H9 (cell line): Measurements from ENCODE around the gene TMEM9. TPM values are rescaled to one million over a fixed set of nuclear protein-coding genes. Genes with fewer than 3 reads are reported as not detected.

Experiments
- DNase-seq: peaks from one replicate; pipeline ENCODE4 v3.0.0-alpha.2; 2017
- H2AFZ ChIP-seq: one replicate; pipeline ENCODE4 v1.6.1; 2013; ENCODE audit warnings: mild to moderate bottlenecking, low read length, control low read depth, moderate library complexity
- H2AK5ac ChIP-seq: 2 replicates; pipeline ENCODE4 v1.6.1; 2013; ENCODE audit warnings: low read length, control low read depth, mixed read lengths; ENCODE audit not compliant: insufficient read length
- H2BK120ac ChIP-seq: one replicate; pipeline ENCODE4 v1.6.1; 2013; ENCODE audit warnings: low read depth, mild to moderate bottlenecking, low read length, control low read depth, inconsistent platforms; ENCODE audit not compliant: poor library complexity, severe bottlenecking
- H2BK12ac ChIP-seq: 2 replicates; pipeline ENCODE4 v1.6.1; 2013; ENCODE audit warnings: low read length, control low read depth, mixed read lengths, low read depth; ENCODE audit not compliant: insufficient read length
- H2BK15ac ChIP-seq: 2 replicates; pipeline ENCODE4 v1.6.1; 2013; ENCODE audit warnings: low read depth, low read length, control low read depth
- H2BK20ac ChIP-seq: one replicate; pipeline ENCODE4 v1.6.1; 2013; ENCODE audit warnings: low read depth, mild to moderate bottlenecking, low read length, control low read depth, inconsistent platforms; ENCODE audit not compliant: poor library complexity, severe bottlenecking
- H2BK5ac ChIP-seq: 2 replicates; pipeline ENCODE4 v1.6.1; 2013; ENCODE audit warnings: low read length, control low read depth, mixed read lengths; ENCODE audit not compliant: insufficient read length
- H3K14ac ChIP-seq: 2 replicates; pipeline ENCODE4 v1.6.1; 2013; ENCODE audit warnings: low read length, control low read depth; ENCODE audit not compliant: insufficient read depth
- H3K18ac ChIP-seq: 2 replicates; pipeline ENCODE4 v1.6.1; 2013; ENCODE audit warnings: low read depth, mild to moderate bottlenecking, mixed read lengths, low read length, control low read depth; ENCODE audit not compliant: insufficient read length
- H3K23ac ChIP-seq: 2 replicates; pipeline ENCODE4 v1.6.1; 2013; ENCODE audit warnings: low read length, control low read depth, mixed read lengths, low read depth; ENCODE audit not compliant: insufficient read length
- H3K23me2 ChIP-seq: 2 replicates; pipeline ENCODE4 v1.6.1; 2013; ENCODE audit warnings: low read depth, mild to moderate bottlenecking, mixed read lengths, low read length, control low read depth; ENCODE audit not compliant: insufficient read length, poor library complexity, severe bottlenecking
- H3K27ac ChIP-seq: 2 replicates; pipeline ENCODE4 v1.5.1; 2013; ENCODE audit warnings: low read length, control low read depth, mixed read lengths, low read depth; ENCODE audit not compliant: insufficient read length
- H3K27me3 ChIP-seq: 2 replicates; pipeline ENCODE4 v1.6.1; 2013; ENCODE audit warnings: low read length, control low read depth, inconsistent platforms; ENCODE audit not compliant: insufficient read depth
- H3K4ac ChIP-seq: 2 replicates; pipeline ENCODE4 v1.6.1; 2013; ENCODE audit warnings: low read depth, mild to moderate bottlenecking, control low read depth, inconsistent platforms, low read length, moderate library complexity
- H3K4me1 ChIP-seq: 2 replicates; pipeline ENCODE4 v1.6.1; 2013; ENCODE audit warnings: low read length, control low read depth, inconsistent platforms; ENCODE audit not compliant: insufficient read depth
- H3K4me2 ChIP-seq: 2 replicates; pipeline ENCODE4 v1.6.1; 2013; ENCODE audit warnings: low read length, control low read depth, mixed read lengths; ENCODE audit not compliant: insufficient read length, insufficient read depth
- H3K56ac ChIP-seq: 2 replicates; pipeline ENCODE4 v1.6.1; 2013; ENCODE audit warnings: low read depth, mild to moderate bottlenecking, mixed read lengths, low read length, control low read depth; ENCODE audit not compliant: insufficient read length
- H3K79me1 ChIP-seq: 2 replicates; pipeline ENCODE4 v1.6.1; 2013; ENCODE audit warnings: low read depth, mild to moderate bottlenecking, moderate library complexity, low read length, control low read depth, inconsistent platforms; ENCODE audit not compliant: insufficient read depth, poor library complexity, severe bottlenecking
- H3K79me2 ChIP-seq: 2 replicates; pipeline ENCODE4 v1.6.1; 2013; ENCODE audit warnings: low read length, control low read depth, inconsistent platforms; ENCODE audit not compliant: insufficient read depth
- H3K9ac ChIP-seq: 2 replicates; pipeline ENCODE4 v1.6.1; 2013; ENCODE audit warnings: low read length, control low read depth, mixed read lengths; ENCODE audit not compliant: insufficient read length; ENCODE audit errors: extremely low read depth
- H3K9me3 ChIP-seq: one replicate; pipeline ENCODE4 v1.6.1; 2013; ENCODE audit warnings: low read depth, low read length, inconsistent platforms; ENCODE audit not compliant: control insufficient read depth
- H3T11ph ChIP-seq: one replicate; pipeline ENCODE4 v1.6.1; 2013; ENCODE audit warnings: mild to moderate bottlenecking, low read length, control low read depth, inconsistent platforms
- H4K20me1 ChIP-seq: one replicate; pipeline ENCODE4 v1.6.1; 2013; ENCODE audit not compliant: control insufficient read depth, insufficient read length, insufficient read depth
- H4K5ac ChIP-seq: 2 replicates; pipeline ENCODE4 v1.6.1; 2013; ENCODE audit warnings: low read depth, mild to moderate bottlenecking, mixed read lengths, low read length, control low read depth; ENCODE audit not compliant: insufficient read length
- H4K8ac ChIP-seq: replicated peaks from 2 replicates; pipeline ENCODE4 v1.6.1; 2013; ENCODE audit warnings: low read length, control low read depth, mixed read lengths, low read depth; ENCODE audit not compliant: insufficient read length
- H4K91ac ChIP-seq: 2 replicates; pipeline ENCODE4 v1.6.1; 2013; ENCODE audit warnings: low read depth, mild to moderate bottlenecking, moderate library complexity, mixed read lengths, low read length, control low read depth; ENCODE audit not compliant: insufficient read length
- H3K27ac Mint-ChIP-seq, 3 experiments: 2 replicates in 2 of 3; 3 replicates in 1 of 3; pipeline ENCODE4 v1.8.0; 2020 to 2021; ENCODE audit warnings: mixed read lengths in 3 of 3, mild to moderate bottlenecking in 1 of 3, moderate library complexity in 1 of 3
- H3K27me3 Mint-ChIP-seq: 2 replicates; pipeline ENCODE4 v1.8.0; 2021; ENCODE audit warnings: low read depth, mild to moderate bottlenecking, moderate library complexity, mixed read lengths
- H3K36me3 Mint-ChIP-seq, 3 experiments: 2 replicates in 2 of 3; 3 replicates in 1 of 3; pipeline ENCODE4 v1.8.0; 2020 to 2021; ENCODE audit warnings: low read depth in 3 of 3, mixed read lengths in 3 of 3; ENCODE audit not compliant: insufficient read depth in 1 of 3
- H3K4me1 Mint-ChIP-seq, 2 experiments: 2 replicates each; pipeline ENCODE4 v1.8.0; 2020; ENCODE audit warnings: mixed read lengths in 2 of 2
- H3K4me3 Mint-ChIP-seq, 2 experiments: 2 replicates in 1 of 2; 3 replicates in 1 of 2; pipeline ENCODE4 v1.8.0; 2020 to 2021; ENCODE audit warnings: mild to moderate bottlenecking in 2 of 2, mixed read lengths in 2 of 2, moderate library complexity in 1 of 2
- H3K9me3 Mint-ChIP-seq, 2 experiments: 2 replicates in 1 of 2; 3 replicates in 1 of 2; pipeline ENCODE4 v1.8.0; 2020; ENCODE audit warnings: mild to moderate bottlenecking in 2 of 2, mixed read lengths in 2 of 2, moderate library complexity in 1 of 2
- WGBS: extraction: QIAGEN DNeasy Blood & Tissue Kit; methylation state at CpG from one replicate; pipeline ENCODE4 v1.1.7; 2013; ENCODE audit warnings: missing lambda C conversion rate, low lambda C conversion rate, mixed read lengths; ENCODE audit not compliant: insufficient read length; ENCODE audit errors: extremely low coverage; 5-methylcytosine and 5-hydroxymethylcytosine counted together
- total RNA-seq: library from RNA; stranded (reverse); gene quantifications from 2 replicates; pipeline ENCODE4 v1.2.1, GENCODE V29; 2021
- TF ChIP-seq, protein P1 (sequence below): fragments of 200-600 bp; sonication (generic); conservative IDR thresholded peaks from 3 replicates; pipeline ENCODE4 v1.8.0; 2021; ENCODE audit warnings: antibody characterized with exemption, mild to moderate bottlenecking

TMEM9 gene
- total RNA-seq, 1 experiment from 2014 or later = 93.4 TPM

DNA sequence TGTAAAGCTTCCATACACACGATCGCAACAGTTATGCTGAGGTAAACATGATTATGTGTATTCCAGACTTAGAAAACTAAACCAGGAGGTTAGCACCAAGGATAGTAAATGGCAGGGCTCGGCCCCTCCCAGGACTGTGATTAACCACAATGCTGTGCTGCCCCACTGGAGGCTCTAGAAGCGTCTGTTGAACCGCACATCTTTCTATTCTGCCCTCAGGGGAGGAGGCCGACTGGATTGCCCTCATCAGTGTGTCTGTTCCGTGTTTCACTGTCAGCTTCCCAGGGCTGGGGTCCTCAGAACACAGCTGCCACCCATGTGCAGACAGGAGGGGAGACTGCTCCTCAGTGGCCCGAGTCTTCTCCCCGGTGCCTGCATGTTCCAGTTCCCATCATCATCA, 14.5 kb downstream of the TMEM9 start:
- H3K36me3 Mint-ChIP-seq = peaks cover 42 to 84% (median 82%) of the 10 kb centered on the region in 3 experiments; a peak in 6 of 7 replicates
- WGBS = no CpG with 5 or more reads among the region's 9 CpGs

More for the DNA sequence above, 14.5 kb downstream of the TMEM9 start:
- Histone ChIP-seq H3K4me1 (no peaks in the 10 kb centered on the region), H3K79me2 (no peaks in the 10 kb centered on the region), H2AFZ (no peak overlapping the region), H4K5ac (no peak overlapping the region), H3K14ac (no peak overlapping the region), H3K27ac (no peak overlapping the region), H3K4ac (no peak overlapping the region), H2BK12ac (no peak overlapping the region), H2BK20ac (no peak overlapping the region), H3K79me1 (no peaks in the 10 kb centered on the region), H3T11ph (no peak overlapping the region), H2BK5ac (no peak overlapping the region), H3K18ac (no peak overlapping the region), H3K27me3 (no peaks in the 10 kb centered on the region), H2BK120ac (no peak overlapping the region), H4K20me1 (no peaks in the 10 kb centered on the region), H3K23ac (no peak overlapping the region), H4K8ac (no peak overlapping the region), H3K9me3 (no peaks in the 10 kb centered on the region), H3K4me2 (no peak overlapping the region), H3K9ac (no peak overlapping the region), H3K23me2 (no peaks in the 10 kb centered on the region), H4K91ac (no peak overlapping the region), H2AK5ac (no peak overlapping the region), H3K56ac (no peak overlapping the region), H2BK15ac (no peak overlapping the region)
- peak overlapping the region in 1 of 3 experiments; percentile 85; a peak in 1 of 7 replicates for H3K27ac Mint-ChIP-seq
- no peak overlapping the region for H3K4me3 Mint-ChIP-seq
- no peaks in the 10 kb centered on the region for H3K4me1 Mint-ChIP-seq
- TF ChIP-seq, protein P1, sequence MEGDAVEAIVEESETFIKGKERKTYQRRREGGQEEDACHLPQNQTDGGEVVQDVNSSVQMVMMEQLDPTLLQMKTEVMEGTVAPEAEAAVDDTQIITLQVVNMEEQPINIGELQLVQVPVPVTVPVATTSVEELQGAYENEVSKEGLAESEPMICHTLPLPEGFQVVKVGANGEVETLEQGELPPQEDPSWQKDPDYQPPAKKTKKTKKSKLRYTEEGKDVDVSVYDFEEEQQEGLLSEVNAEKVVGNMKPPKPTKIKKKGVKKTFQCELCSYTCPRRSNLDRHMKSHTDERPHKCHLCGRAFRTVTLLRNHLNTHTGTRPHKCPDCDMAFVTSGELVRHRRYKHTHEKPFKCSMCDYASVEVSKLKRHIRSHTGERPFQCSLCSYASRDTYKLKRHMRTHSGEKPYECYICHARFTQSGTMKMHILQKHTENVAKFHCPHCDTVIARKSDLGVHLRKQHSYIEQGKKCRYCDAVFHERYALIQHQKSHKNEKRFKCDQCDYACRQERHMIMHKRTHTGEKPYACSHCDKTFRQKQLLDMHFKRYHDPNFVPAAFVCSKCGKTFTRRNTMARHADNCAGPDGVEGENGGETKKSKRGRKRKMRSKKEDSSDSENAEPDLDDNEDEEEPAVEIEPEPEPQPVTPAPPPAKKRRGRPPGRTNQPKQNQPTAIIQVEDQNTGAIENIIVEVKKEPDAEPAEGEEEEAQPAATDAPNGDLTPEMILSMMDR = no peak
- DNase-seq = no peak
- H3K27me3 Mint-ChIP-seq = no peaks in the 10 kb centered on the region
- H3K9me3 Mint-ChIP-seq = no peaks in the 10 kb centered on the region
